Right lobe of liver (tissue), 6 donors: ENCODE measurements around the gene EHF. TPM values are rescaled to one million over a fixed set of nuclear protein-coding genes. Genes with fewer than 3 reads are reported as not detected.

Experiments used
- ATAC-seq, 4 donors: fragments of 200-7000 bp; cut with Tn5 transposase; one replicate each; pipeline ENCODE4 v1.9.1; 2020; ENCODE audit warnings: mild to moderate bottlenecking in 4 of 4, moderate library complexity in 4 of 4
- DNase-seq, 3 donors: peaks; one replicate each; pipeline ENCODE4 v3.0.0-alpha.2; 2020
- H3K27ac ChIP-seq, 3 donors: fragments of 200-600 bp; one replicate each; pipeline ENCODE4 v1.8.0; 2022
- H3K27me3 ChIP-seq, 2 donors: fragments of 200-600 bp; one replicate each; pipeline ENCODE4 v1.8.0; 2022
- H3K36me3 ChIP-seq, 4 donors: fragments of 200-600 bp; sonication (generic) in 1 of 4; one replicate each; pipeline versions ENCODE4 v1.5.1 to v1.8.0; 2017 to 2022; ENCODE audit warnings: control low read depth in 1 of 4
- H3K4me1 ChIP-seq, 4 donors: fragments of 200-600 bp; sonication (generic) in 1 of 4; one replicate each; pipeline versions ENCODE4 v1.5.1 to v1.8.0; 2017 to 2022; ENCODE audit warnings: control low read depth in 1 of 4
- H3K4me3 ChIP-seq, 3 donors: fragments of 200-600 bp; one replicate each; pipeline ENCODE4 v1.8.0; 2022
- H3K9me3 ChIP-seq, 4 donors: fragments of 200-600 bp; sonication (generic) in 1 of 4; one replicate each; pipeline versions ENCODE4 v1.5.1 to v1.8.0; 2017 to 2022; ENCODE audit warnings: control low read depth in 1 of 4
- CTCF ChIP-seq, 4 donors: fragments of 200-600 bp in 3 of 4; fragments of 450-650 bp in 1 of 4; IDR thresholded peaks; one replicate each; pipeline versions ENCODE4 v1.5.1 to v1.8.0; 2016 to 2022; ENCODE audit warnings: antibody characterized with exemption in 4 of 4, mild to moderate bottlenecking in 2 of 4
- POLR2A ChIP-seq: fragments of 450-650 bp; IDR thresholded peaks from one replicate; pipeline ENCODE4 v1.6.1; 2017; ENCODE audit warnings: antibody characterized with exemption, mild to moderate bottlenecking
- WGBS: methylation state at CpG from one replicate; pipeline ENCODE4 v1.1.6; 2018; ENCODE audit warnings: low coverage, low lambda C conversion rate; ENCODE audit not compliant: insufficient coverage; ENCODE audit errors: missing lambda C conversion rate; 5-methylcytosine and 5-hydroxymethylcytosine counted together
- intact Hi-C, 2 donors: fragments of 100-400 bp; cut with DNase I; formaldehyde crosslinking; loops; one replicate each; pipeline versions ENCODE4 v1.11.2 to v1.14.1; 2022
- total RNA-seq, 6 experiments: library from RNA; depleted of rRNA in 2 of 6; stranded (reverse); fragments of >200 nt in 2 of 6; fragmentation: NEBNext Ultra II Directional in 3 of 6; extraction: Animal tissue kit (Norgen Biotek cat#: 25700) in 3 of 6; gene quantifications; one replicate each; pipeline versions ENCODE4 v1.1.0 to v1.2.4, GENCODE V29; 2016 to 2023
- donor health status: DM: no; HTN: yes; CAD: no.
- donor health status: DM: no; HTN: no; CAD: no.
- donor health status: DM: no; HTN: no; CAD: no.
- donor health status: DM: no; HTN: yes; CAD: no.
- donor health status: DM: no; HTN: yes; CAD: no.

EHF gene
- total RNA-seq, 6 experiments from 2014 or later, result 1.00 to 3.3 (median 1.5) TPM

GRCh38 chr11:34640050-34640923 is 19.4 kb downstream of the EHF start:
- H3K4me3 ChIP-seq, result no peak overlapping the region
- 63% methylated on average over 7 of the region's 8 CpGs for WGBS
- TF ChIP-seq CTCF (IDR thresholded peaks at IDR 0.05) (no peak), POLR2A (no peak)
- ATAC-seq (peak; percentile 91 to 96 (median 93)), DNase-seq (peak in 2 of 3 donors; percentile 45 to 71)
- H3K4me1 ChIP-seq, result peaks cover 0 to 32% (median 9%) of the 10 kb centered on the region in 4 donors
- intact Hi-C loops, result loop anchor here in 1 of 2 donors (10.0 kb wide), 1 partner anchor 45 kb away; no protein-coding TSS in a partner anchor
- no peaks in the 10 kb centered on the region for H3K9me3 ChIP-seq
- no peaks in the 10 kb centered on the region for H3K36me3 ChIP-seq
- no peaks in the 10 kb centered on the region for H3K27me3 ChIP-seq
- peak overlapping the region in 2 of 3 donors; percentile 9 to 73 for H3K27ac ChIP-seq

- intact Hi-C loops, result loop anchor here in 1 of 2 donors (10.0 kb wide), 1 partner anchor 46 kb away; no protein-coding TSS in a partner anchor
- peak overlapping the region in 2 of 3 donors; percentile 9 to 73 for H3K27ac ChIP-seq
These were observed 20.0 kb downstream of the EHF start for GRCh38 chr11:34640924-34641275.

GRCh38 chr11:34641456-34641855 is 20.6 kb downstream of the EHF start:
- Histone ChIP-seq H3K4me1 (peaks cover 0 to 32% (median 9%) of the 10 kb centered on the region in 4 donors), H3K36me3 (no peaks in the 10 kb centered on the region), H3K9me3 (no peaks in the 10 kb centered on the region), H3K4me3 (no peak overlapping the region), H3K27me3 (no peaks in the 10 kb centered on the region), H3K27ac (peak overlapping the region in 1 of 3 donors; percentile 73)
- intact Hi-C loops, result loop anchor here in 1 of 2 donors (10.0 kb wide), 1 partner anchor 47 kb away; no protein-coding TSS in a partner anchor
- 34% methylated on average over 5 of the region's 5 CpGs for WGBS
- no peak for DNase-seq
- peak; percentile 37 to 60 (median 52) for ATAC-seq
- TF ChIP-seq POLR2A (no peak), CTCF (IDR thresholded peaks at IDR 0.05) (no peak)

More at GRCh38 chr11:34640924-34641275, 20.0 kb downstream of the EHF start:
- TF ChIP-seq CTCF (IDR thresholded peaks at IDR 0.05), result no peak
- TF ChIP-seq POLR2A, result no peak
- DNase-seq, result no peak
- peak in 1 of 4 donors; percentile 5 for ATAC-seq
- H3K9me3 ChIP-seq, result no peaks in the 10 kb centered on the region
- H3K36me3 ChIP-seq, result no peaks in the 10 kb centered on the region
- no peaks in the 10 kb centered on the region for H3K27me3 ChIP-seq
- no peak overlapping the region for H3K4me3 ChIP-seq
- 64% methylated on average over 2 of the region's 2 CpGs for WGBS
- H3K4me1 ChIP-seq, result peaks cover 0 to 32% (median 9%) of the 10 kb centered on the region in 4 donors

GRCh38 chr11:34642001-34642554 is 21.2 kb downstream of the EHF start:
- no peaks in the 10 kb centered on the region for H3K9me3 ChIP-seq
- 63% methylated on average over 6 of the region's 6 CpGs for WGBS
- H3K27me3 ChIP-seq, result no peaks in the 10 kb centered on the region
- intact Hi-C loops, result loop anchor here in 1 of 2 donors (10.0 kb wide), 1 partner anchor 47 kb away; no protein-coding TSS in a partner anchor
- TF ChIP-seq POLR2A (no peak), CTCF (IDR thresholded peaks at IDR 0.05) (no peak)
- H3K4me3 ChIP-seq, result no peak overlapping the region
- no peaks in the 10 kb centered on the region for H3K36me3 ChIP-seq
- peaks cover 0 to 32% (median 9%) of the 10 kb centered on the region in 4 donors for H3K4me1 ChIP-seq
- ATAC-seq (no peak), DNase-seq (no peak)
- H3K27ac ChIP-seq, result peak overlapping the region in 1 of 3 donors; percentile 73
